Activated T-helper 2 cell treated with anti-CD3 and anti-CD28 coated beads, Interferon-gamma antibody, Interleukin-2, Interleukin-4, amounts not matched to agents 10 μg/mL and 5 μg/mL and 100 μg/mL, durations not matched to agents 14 hours and 24 hours and 36 hours (primary cell): Measurements from ENCODE around the gene MAP4. TPM values are rescaled to one million over a fixed set of nuclear protein-coding genes. Genes with fewer than 3 reads are reported as not detected.

ENCODE experiments used
- DNase-seq: peaks from one replicate; pipeline ENCODE4 v3.0.0; 2021; ENCODE audit warnings: low spot score
- H3K27ac Mint-ChIP-seq: one replicate; pipeline ENCODE4 v1.8.0; 2021; ENCODE audit warnings: mixed read lengths
- H3K27me3 Mint-ChIP-seq: one replicate; pipeline ENCODE4 v1.8.0; 2021; ENCODE audit warnings: low read depth, mixed read lengths
- H3K36me3 Mint-ChIP-seq: one replicate; pipeline ENCODE4 v1.8.0; 2021; ENCODE audit warnings: low read depth, mixed read lengths
- H3K4me1 Mint-ChIP-seq: one replicate; pipeline ENCODE4 v1.8.0; 2021; ENCODE audit warnings: low read depth, mixed read lengths
- H3K4me3 Mint-ChIP-seq: one replicate; pipeline ENCODE4 v1.8.0; 2021; ENCODE audit warnings: low read depth, mild to moderate bottlenecking, moderate library complexity, mixed read lengths
- H3K9me3 Mint-ChIP-seq: one replicate; pipeline ENCODE4 v1.8.0; 2021; ENCODE audit warnings: mixed read lengths
- intact Hi-C: fragments of 100-400 bp; cut with micrococcal nuclease; formaldehyde crosslinking; loops from one replicate; pipeline ENCODE4 v1.15.1; 2023
- total RNA-seq: library from RNA; stranded (reverse); gene quantifications from 2 replicates; pipeline ENCODE4 v1.2.3, GENCODE V29; 2022

The MAP4 gene
- total RNA-seq, 1 donor from 2014 or later: 144 TPM

- no peak overlapping the region for H3K4me3 Mint-ChIP-seq
- intact Hi-C loops: no loop called here
- H3K9me3 Mint-ChIP-seq: no peaks in the 10 kb centered on the region
- H3K36me3 Mint-ChIP-seq: peaks cover 31% of the 10 kb centered on the region
- DNase-seq: no peak
- no peak overlapping the region for H3K27ac Mint-ChIP-seq
- no peaks in the 10 kb centered on the region for H3K27me3 Mint-ChIP-seq
- H3K4me1 Mint-ChIP-seq: no peaks in the 10 kb centered on the region
Measured at GRCh38 chr3:47856669-47857068, 159.5 kb downstream of the MAP4 start.

GRCh38 chr3:47855461-47856383 lies 160.5 kb downstream of the MAP4 start:
- Mint-ChIP-seq H3K27ac (no peak overlapping the region), H3K4me1 (no peaks in the 10 kb centered on the region), H3K36me3 (peaks cover 30% of the 10 kb centered on the region), H3K9me3 (no peaks in the 10 kb centered on the region), H3K27me3 (no peaks in the 10 kb centered on the region), H3K4me3 (no peak overlapping the region)
- no peak for DNase-seq
- intact Hi-C loops: no loop called here

GRCh38 chr3:47854720-47855455 lies 161.3 kb downstream of the MAP4 start:
- Mint-ChIP-seq H3K27ac (no peak overlapping the region), H3K9me3 (no peaks in the 10 kb centered on the region), H3K4me3 (no peak overlapping the region), H3K4me1 (no peaks in the 10 kb centered on the region), H3K36me3 (peaks cover 28% of the 10 kb centered on the region), H3K27me3 (no peaks in the 10 kb centered on the region)
- intact Hi-C loops: no loop called here
- DNase-seq: no peak

GRCh38 chr3:47854267-47854666 lies 161.9 kb downstream of the MAP4 start:
- no peak overlapping the region for H3K27ac Mint-ChIP-seq
- no peak overlapping the region for H3K4me3 Mint-ChIP-seq
- no peaks in the 10 kb centered on the region for H3K4me1 Mint-ChIP-seq
- DNase-seq: no peak
- intact Hi-C loops: no loop called here
- no peaks in the 10 kb centered on the region for H3K9me3 Mint-ChIP-seq
- no peaks in the 10 kb centered on the region for H3K27me3 Mint-ChIP-seq
- H3K36me3 Mint-ChIP-seq: peaks cover 30% of the 10 kb centered on the region

- Mint-ChIP-seq H3K4me3 (no peak overlapping the region), H3K27me3 (no peaks in the 10 kb centered on the region), H3K9me3 (no peaks in the 10 kb centered on the region), H3K4me1 (no peaks in the 10 kb centered on the region), H3K27ac (no peak overlapping the region), H3K36me3 (peaks cover 40% of the 10 kb centered on the region)
- intact Hi-C loops: no loop called here
- DNase-seq: no peak
Measured at GRCh38 chr3:47852604-47853602, 163.3 kb downstream of the MAP4 start.

- DNase-seq: no peak
- H3K27ac Mint-ChIP-seq: no peak overlapping the region
- peaks cover 47% of the 10 kb centered on the region for H3K36me3 Mint-ChIP-seq
- H3K27me3 Mint-ChIP-seq: no peaks in the 10 kb centered on the region
- no peak overlapping the region for H3K4me3 Mint-ChIP-seq
- H3K4me1 Mint-ChIP-seq: no peaks in the 10 kb centered on the region
- no peaks in the 10 kb centered on the region for H3K9me3 Mint-ChIP-seq
- intact Hi-C loops: no loop called here
Measured at GRCh38 chr3:47851888-47852603, 164.2 kb downstream of the MAP4 start.

GRCh38 chr3:47850564-47851410 lies 165.4 kb downstream of the MAP4 start:
- no peaks in the 10 kb centered on the region for H3K4me1 Mint-ChIP-seq
- H3K4me3 Mint-ChIP-seq: no peak overlapping the region
- H3K27me3 Mint-ChIP-seq: no peaks in the 10 kb centered on the region
- H3K27ac Mint-ChIP-seq: no peak overlapping the region
- intact Hi-C loops: no loop called here
- DNase-seq: no peak
- no peaks in the 10 kb centered on the region for H3K9me3 Mint-ChIP-seq
- H3K36me3 Mint-ChIP-seq: peaks cover 51% of the 10 kb centered on the region

GRCh38 chr3:47849699-47850563 lies 166.3 kb downstream of the MAP4 start:
- Mint-ChIP-seq H3K9me3 (no peaks in the 10 kb centered on the region), H3K4me3 (no peak overlapping the region), H3K36me3 (peaks cover 52% of the 10 kb centered on the region), H3K4me1 (no peaks in the 10 kb centered on the region), H3K27me3 (no peaks in the 10 kb centered on the region), H3K27ac (no peak overlapping the region)
- intact Hi-C loops: no loop called here
- DNase-seq: no peak

GRCh38 chr3:47849186-47849698 lies 167.0 kb downstream of the MAP4 start:
- intact Hi-C loops: no loop called here
- Mint-ChIP-seq H3K27ac (no peak overlapping the region), H3K27me3 (no peaks in the 10 kb centered on the region), H3K9me3 (no peaks in the 10 kb centered on the region), H3K36me3 (peaks cover 55% of the 10 kb centered on the region), H3K4me1 (no peaks in the 10 kb centered on the region), H3K4me3 (no peak overlapping the region)
- DNase-seq: no peak

GRCh38 chr3:47848599-47849117 lies 167.6 kb downstream of the MAP4 start:
- Mint-ChIP-seq H3K4me3 (no peak overlapping the region), H3K4me1 (no peaks in the 10 kb centered on the region), H3K27ac (no peak overlapping the region), H3K9me3 (no peaks in the 10 kb centered on the region), H3K27me3 (no peaks in the 10 kb centered on the region), H3K36me3 (peaks cover 56% of the 10 kb centered on the region)
- DNase-seq: no peak
- intact Hi-C loops: no loop called here
